Neural cell (in vitro differentiated cells): ENCODE data around the gene IRS2.

Experiments used
- CTCF ChIP-seq: fragments of 450-650 bp; IDR thresholded peaks from 2 replicates; pipeline ENCODE4 v1.5.1; 2014; ENCODE audit warnings: antibody characterized with exemption, mild to moderate bottlenecking, moderate library complexity; ENCODE audit not compliant: poor library complexity, severe bottlenecking
- SMC3 ChIP-seq: fragments of 450-650 bp; conservative IDR thresholded peaks from 2 replicates; pipeline ENCODE4 v1.6.1; 2014; ENCODE audit warnings: antibody characterized with exemption, mild to moderate bottlenecking, moderate library complexity; ENCODE audit not compliant: poor library complexity

- no peak for TF ChIP-seq CTCF
- TF ChIP-seq SMC3 = no peak
Measured at GRCh38 chr13:109771926-109772325, 14.5 kb downstream of the IRS2 start.
